Liver (tissue), 9 donors: ENCODE results near the gene KLHDC7B. TPM values are rescaled to one million over a fixed set of nuclear protein-coding genes. Genes with fewer than 3 reads are reported as not detected.

ENCODE experiments used
- DNase-seq: peaks from one replicate; pipeline ENCODE4 v3.0.0-alpha.2; 2017; ENCODE audit warnings: low spot score
- H3K27ac ChIP-seq, 2 donors: one replicate each; pipeline ENCODE4 v1.7.0; 2013; ENCODE audit warnings: inconsistent platforms in 2 of 2, low read length in 2 of 2, control low read depth in 1 of 2, low read depth in 1 of 2, mild to moderate bottlenecking in 1 of 2
- H3K27me3 ChIP-seq, 4 donors: one replicate each; pipeline versions ENCODE4 v1.6.1 to v1.7.0; 2013; ENCODE audit warnings: low read length in 3 of 4, inconsistent platforms in 1 of 4, mild to moderate bottlenecking in 1 of 4, moderate library complexity in 1 of 4; ENCODE audit not compliant: control insufficient read depth in 4 of 4, insufficient read depth in 4 of 4
- H3K36me3 ChIP-seq, 4 donors: one replicate each; pipeline versions ENCODE4 v1.6.1 to v1.7.0; 2013; ENCODE audit warnings: low read length in 3 of 4, mild to moderate bottlenecking in 3 of 4, low read depth in 1 of 4, moderate library complexity in 1 of 4; ENCODE audit not compliant: control insufficient read depth in 4 of 4, insufficient read depth in 3 of 4
- H3K4me1 ChIP-seq, 4 donors: one replicate each; pipeline versions ENCODE4 v1.6.1 to v1.7.0; 2013; ENCODE audit warnings: low read length in 3 of 4, mild to moderate bottlenecking in 3 of 4, moderate library complexity in 1 of 4; ENCODE audit not compliant: control insufficient read depth in 4 of 4, insufficient read depth in 4 of 4
- H3K4me3 ChIP-seq, 3 donors: one replicate each; pipeline versions ENCODE4 v1.6.1 to v1.7.0; 2013; ENCODE audit warnings: low read length in 3 of 3, control low read depth in 1 of 3, low read depth in 1 of 3, mild to moderate bottlenecking in 1 of 3
- H3K9ac ChIP-seq, 2 donors: one replicate each; pipeline ENCODE4 v1.7.0; 2013; ENCODE audit warnings: low read length in 2 of 2, mild to moderate bottlenecking in 2 of 2, moderate library complexity in 2 of 2, control low read depth in 1 of 2, low read depth in 1 of 2
- H3K9me3 ChIP-seq, 4 donors: one replicate each; pipeline versions ENCODE4 v1.6.1 to v1.7.0; 2013; ENCODE audit warnings: low read length in 3 of 4; ENCODE audit not compliant: control insufficient read depth in 4 of 4
- ATF3 ChIP-seq: IDR thresholded peaks from 2 replicates; pipeline ENCODE4 v1.6.1; 2016; ENCODE audit warnings: antibody characterized with exemption
- CTCF ChIP-seq: fragments of 150-350 bp; IDR thresholded peaks from 2 replicates; pipeline ENCODE4 v1.5.1; 2017; ENCODE audit warnings: improper control_type of control experiment, low read depth, low read length; ENCODE audit not compliant: missing input control
- EGR1 ChIP-seq, 2 donors: IDR thresholded peaks; 2 replicates each; pipeline ENCODE4 v1.6.1; 2016 to 2018; ENCODE audit warnings: antibody characterized with exemption in 2 of 2, low read depth in 2 of 2
- FOXA1 ChIP-seq: IDR thresholded peaks from 2 replicates; pipeline ENCODE4 v1.6.1; 2016; ENCODE audit warnings: antibody characterized with exemption
- FOXA2 ChIP-seq: IDR thresholded peaks from 2 replicates; pipeline ENCODE4 v1.6.1; 2016; ENCODE audit warnings: antibody characterized with exemption
- GABPA ChIP-seq, 2 donors: IDR thresholded peaks in 1 of 2; conservative IDR thresholded peaks in 1 of 2; 2 replicates each; pipeline ENCODE4 v1.6.1; 2016; ENCODE audit warnings: antibody characterized with exemption in 2 of 2, mild to moderate bottlenecking in 1 of 2, moderate library complexity in 1 of 2
- HNF4A ChIP-seq, 2 donors: conservative IDR thresholded peaks; 2 replicates each; pipeline ENCODE4 v1.6.1; 2016; ENCODE audit warnings: antibody characterized with exemption in 2 of 2, mild to moderate bottlenecking in 2 of 2
- HNF4G ChIP-seq: IDR thresholded peaks from 2 replicates; pipeline ENCODE4 v1.6.1; 2016; ENCODE audit warnings: antibody characterized with exemption
- JUND ChIP-seq, 2 donors: IDR thresholded peaks; 2 replicates each; pipeline ENCODE4 v1.6.1; 2016; ENCODE audit warnings: antibody characterized with exemption in 2 of 2
- MAX ChIP-seq: IDR thresholded peaks from 2 replicates; pipeline ENCODE4 v1.6.1; 2016; ENCODE audit warnings: antibody characterized with exemption
- NR2F2 ChIP-seq: IDR thresholded peaks from 2 replicates; pipeline ENCODE4 v1.6.1; 2016; ENCODE audit warnings: antibody characterized with exemption
- RAD21 ChIP-seq, 2 donors: IDR thresholded peaks; 2 replicates each; pipeline ENCODE4 v1.6.1; 2016; ENCODE audit warnings: antibody characterized with exemption in 2 of 2, mild to moderate bottlenecking in 2 of 2
- REST ChIP-seq: IDR thresholded peaks from 2 replicates; pipeline ENCODE4 v1.6.1; 2016; ENCODE audit warnings: antibody characterized with exemption, mild to moderate bottlenecking
- RXRA ChIP-seq, 2 donors: IDR thresholded peaks; 2 replicates each; pipeline ENCODE4 v1.6.1; 2017 to 2018; ENCODE audit warnings: antibody characterized with exemption in 2 of 2, mild to moderate bottlenecking in 1 of 2
- SP1 ChIP-seq: IDR thresholded peaks from 2 replicates; pipeline ENCODE4 v1.6.1; 2018; ENCODE audit warnings: antibody characterized with exemption, mild to moderate bottlenecking
- TAF1 ChIP-seq: conservative IDR thresholded peaks from 2 replicates; pipeline ENCODE4 v1.6.1; 2016; ENCODE audit warnings: antibody characterized with exemption, mild to moderate bottlenecking
- YY1 ChIP-seq: IDR thresholded peaks from 2 replicates; pipeline ENCODE4 v1.6.1; 2016; ENCODE audit warnings: antibody characterized with exemption, mild to moderate bottlenecking
- ZBTB33 ChIP-seq: IDR thresholded peaks from 2 replicates; pipeline ENCODE4 v1.6.1; 2016; ENCODE audit warnings: antibody characterized with exemption
- WGBS: extraction: QIAGEN DNeasy Blood & Tissue Kit; methylation state at CpG from one replicate; pipeline ENCODE4 v1.1.7; 2013; 5-methylcytosine and 5-hydroxymethylcytosine counted together
- polyA plus RNA-seq, 2 donors: library from polyadenylated mRNA; stranded (reverse) in 1 of 2; unstranded in 1 of 2; fragments of 200-250 nt in 1 of 2; fragments of >200 nt in 1 of 2; fragmentation: Nextera tagmentation in 1 of 2; extraction: Ambion mirVana in 1 of 2; gene quantifications; one replicate each; pipeline versions ENCODE4 v1.2.1 to v1.2.3, GENCODE V29; 2013 to 2015
- total RNA-seq, 2 donors: library from RNA; depleted of rRNA; stranded (reverse); fragments of >200 nt; gene quantifications; one replicate each; pipeline ENCODE4 v1.2.3, GENCODE V29; 2014
- donor health status: healthy.
- donor health status: healthy.
- donor health status: healthy.
- donor health status: healthy.
- donor health status: healthy.

Gene KLHDC7B
- total and polyA plus RNA-seq, 4 donors: 0.08 to 0.16 (median 0.08) TPM; not detected in 1

- 96% methylated on average over 10 of the region's 10 CpGs for WGBS
- Histone ChIP-seq H3K4me1 (peaks cover 9 to 30% (median 18%) of the 10 kb centered on the region in 4 donors), H3K9ac (no peak overlapping the region), H3K27ac (no peak overlapping the region), H3K36me3 (peaks cover 9 to 54% (median 19%) of the 10 kb centered on the region in 4 donors), H3K4me3 (no peak overlapping the region), H3K9me3 (no peaks in the 10 kb centered on the region), H3K27me3 (no peaks in the 10 kb centered on the region)
- DNase-seq: no peak
- TF ChIP-seq NR2F2: no peak
- no peak for TF ChIP-seq JUND (IDR thresholded peaks at IDR 0.05)
- no peak for TF ChIP-seq FOXA2
- TF ChIP-seq HNF4G: no peak
- TF ChIP-seq EGR1 (IDR thresholded peaks at IDR 0.05; ENCODE audit: low read depth in 2 of 2): no peak
- no peak for TF ChIP-seq RXRA (IDR thresholded peaks at IDR 0.05)
- no peak for TF ChIP-seq TAF1
- no peak for TF ChIP-seq MAX
- no peak for TF ChIP-seq YY1
- TF ChIP-seq ZBTB33: no peak
- TF ChIP-seq RAD21 (IDR thresholded peaks at IDR 0.05): no peak
- no peak for TF ChIP-seq REST
- no peak for TF ChIP-seq GABPA (IDR thresholded peaks at IDR 0.05 in 1 of 2, conservative IDR thresholded peaks at IDR 0.05 in 1 of 2)
- no peak for TF ChIP-seq ATF3
- TF ChIP-seq HNF4A (conservative IDR thresholded peaks at IDR 0.05): no peak
- TF ChIP-seq CTCF: no peak
- TF ChIP-seq SP1: no peak
- no peak for TF ChIP-seq FOXA1
These were observed 24.0 kb upstream of the KLHDC7B start for GRCh38 chr22:50521710-50522109.
